Panc1 (cell line): ENCODE measurements around the gene SLC36A4.

Experiments used
- SIN3A ChIP-seq: IDR thresholded peaks from 2 replicates; pipeline ENCODE4 v1.6.1; 2012; ENCODE audit warnings: low read depth, mild to moderate bottlenecking, low read length, moderate library complexity, borderline replicate concordance; ENCODE audit not compliant: insufficient read depth
- TF ChIP-seq, protein P1 (sequence below): fragments of 450-650 bp; IDR thresholded peaks from 2 replicates; pipeline ENCODE4 v1.5.1; 2017; ENCODE audit warnings: mild to moderate bottlenecking

DNA sequence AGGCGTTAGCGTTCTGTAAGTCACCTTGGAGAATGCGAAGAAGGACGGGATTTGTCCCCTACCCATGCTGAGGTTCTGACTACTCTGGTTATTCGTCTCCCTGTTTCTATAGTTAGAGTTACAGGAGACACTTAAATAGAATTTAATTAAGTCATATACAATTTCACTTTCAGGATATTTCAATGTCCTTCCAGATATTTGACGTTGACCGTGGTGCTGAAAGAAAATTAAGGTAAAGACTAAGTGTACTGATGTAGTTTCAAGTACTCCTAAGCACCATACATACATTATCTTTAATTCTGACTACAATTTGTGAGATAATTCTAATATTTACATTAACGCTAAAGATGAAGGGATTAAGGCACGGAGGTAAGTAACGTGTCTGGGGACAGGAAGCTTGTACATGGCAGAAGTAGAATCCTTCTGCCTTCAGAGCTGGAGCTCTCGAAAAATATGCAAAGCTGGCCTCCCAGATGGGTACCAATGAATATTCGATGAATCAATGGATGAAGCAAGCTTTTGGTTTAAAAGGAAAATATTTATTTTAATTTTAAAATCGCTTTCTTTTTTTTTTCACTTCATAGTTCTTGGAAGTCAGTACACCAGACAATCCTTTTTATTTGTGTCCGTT is 539 bp upstream of the SLC36A4 start:
- TF ChIP-seq, protein P1, sequence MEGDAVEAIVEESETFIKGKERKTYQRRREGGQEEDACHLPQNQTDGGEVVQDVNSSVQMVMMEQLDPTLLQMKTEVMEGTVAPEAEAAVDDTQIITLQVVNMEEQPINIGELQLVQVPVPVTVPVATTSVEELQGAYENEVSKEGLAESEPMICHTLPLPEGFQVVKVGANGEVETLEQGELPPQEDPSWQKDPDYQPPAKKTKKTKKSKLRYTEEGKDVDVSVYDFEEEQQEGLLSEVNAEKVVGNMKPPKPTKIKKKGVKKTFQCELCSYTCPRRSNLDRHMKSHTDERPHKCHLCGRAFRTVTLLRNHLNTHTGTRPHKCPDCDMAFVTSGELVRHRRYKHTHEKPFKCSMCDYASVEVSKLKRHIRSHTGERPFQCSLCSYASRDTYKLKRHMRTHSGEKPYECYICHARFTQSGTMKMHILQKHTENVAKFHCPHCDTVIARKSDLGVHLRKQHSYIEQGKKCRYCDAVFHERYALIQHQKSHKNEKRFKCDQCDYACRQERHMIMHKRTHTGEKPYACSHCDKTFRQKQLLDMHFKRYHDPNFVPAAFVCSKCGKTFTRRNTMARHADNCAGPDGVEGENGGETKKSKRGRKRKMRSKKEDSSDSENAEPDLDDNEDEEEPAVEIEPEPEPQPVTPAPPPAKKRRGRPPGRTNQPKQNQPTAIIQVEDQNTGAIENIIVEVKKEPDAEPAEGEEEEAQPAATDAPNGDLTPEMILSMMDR: no peak
- TF ChIP-seq SIN3A: no peak
